Liver (tissue), 9 donors: ENCODE data around the gene SDF4. TPM values are rescaled to one million over a fixed set of nuclear protein-coding genes. Genes with fewer than 3 reads are reported as not detected.

Experiments used
- DNase-seq: peaks from one replicate; pipeline ENCODE4 v3.0.0-alpha.2; 2017; ENCODE audit warnings: low spot score
- H3K27ac ChIP-seq, 2 donors: one replicate each; pipeline ENCODE4 v1.7.0; 2013; ENCODE audit warnings: inconsistent platforms in 2 of 2, low read length in 2 of 2, control low read depth in 1 of 2, low read depth in 1 of 2, mild to moderate bottlenecking in 1 of 2
- H3K27me3 ChIP-seq, 4 donors: one replicate each; pipeline versions ENCODE4 v1.6.1 to v1.7.0; 2013; ENCODE audit warnings: low read length in 3 of 4, inconsistent platforms in 1 of 4, mild to moderate bottlenecking in 1 of 4, moderate library complexity in 1 of 4; ENCODE audit not compliant: control insufficient read depth in 4 of 4, insufficient read depth in 4 of 4
- H3K36me3 ChIP-seq, 4 donors: one replicate each; pipeline versions ENCODE4 v1.6.1 to v1.7.0; 2013; ENCODE audit warnings: low read length in 3 of 4, mild to moderate bottlenecking in 3 of 4, low read depth in 1 of 4, moderate library complexity in 1 of 4; ENCODE audit not compliant: control insufficient read depth in 4 of 4, insufficient read depth in 3 of 4
- H3K4me1 ChIP-seq, 4 donors: one replicate each; pipeline versions ENCODE4 v1.6.1 to v1.7.0; 2013; ENCODE audit warnings: low read length in 3 of 4, mild to moderate bottlenecking in 3 of 4, moderate library complexity in 1 of 4; ENCODE audit not compliant: control insufficient read depth in 4 of 4, insufficient read depth in 4 of 4
- H3K4me3 ChIP-seq, 3 donors: one replicate each; pipeline versions ENCODE4 v1.6.1 to v1.7.0; 2013; ENCODE audit warnings: low read length in 3 of 3, control low read depth in 1 of 3, low read depth in 1 of 3, mild to moderate bottlenecking in 1 of 3
- H3K9ac ChIP-seq, 2 donors: one replicate each; pipeline ENCODE4 v1.7.0; 2013; ENCODE audit warnings: low read length in 2 of 2, mild to moderate bottlenecking in 2 of 2, moderate library complexity in 2 of 2, control low read depth in 1 of 2, low read depth in 1 of 2
- H3K9me3 ChIP-seq, 4 donors: one replicate each; pipeline versions ENCODE4 v1.6.1 to v1.7.0; 2013; ENCODE audit warnings: low read length in 3 of 4; ENCODE audit not compliant: control insufficient read depth in 4 of 4
- EGR1 ChIP-seq, 2 donors: IDR thresholded peaks; 2 replicates each; pipeline ENCODE4 v1.6.1; 2016 to 2018; ENCODE audit warnings: antibody characterized with exemption in 2 of 2, low read depth in 2 of 2
- FOXA1 ChIP-seq: IDR thresholded peaks from 2 replicates; pipeline ENCODE4 v1.6.1; 2016; ENCODE audit warnings: antibody characterized with exemption
- FOXA2 ChIP-seq: IDR thresholded peaks from 2 replicates; pipeline ENCODE4 v1.6.1; 2016; ENCODE audit warnings: antibody characterized with exemption
- GABPA ChIP-seq, 2 donors: IDR thresholded peaks in 1 of 2; conservative IDR thresholded peaks in 1 of 2; 2 replicates each; pipeline ENCODE4 v1.6.1; 2016; ENCODE audit warnings: antibody characterized with exemption in 2 of 2, mild to moderate bottlenecking in 1 of 2, moderate library complexity in 1 of 2
- HNF4A ChIP-seq, 2 donors: conservative IDR thresholded peaks; 2 replicates each; pipeline ENCODE4 v1.6.1; 2016; ENCODE audit warnings: antibody characterized with exemption in 2 of 2, mild to moderate bottlenecking in 2 of 2
- JUND ChIP-seq, 2 donors: IDR thresholded peaks; 2 replicates each; pipeline ENCODE4 v1.6.1; 2016; ENCODE audit warnings: antibody characterized with exemption in 2 of 2
- NR2F2 ChIP-seq: IDR thresholded peaks from 2 replicates; pipeline ENCODE4 v1.6.1; 2016; ENCODE audit warnings: antibody characterized with exemption
- RAD21 ChIP-seq, 2 donors: IDR thresholded peaks; 2 replicates each; pipeline ENCODE4 v1.6.1; 2016; ENCODE audit warnings: antibody characterized with exemption in 2 of 2, mild to moderate bottlenecking in 2 of 2
- RXRA ChIP-seq, 2 donors: IDR thresholded peaks; 2 replicates each; pipeline ENCODE4 v1.6.1; 2017 to 2018; ENCODE audit warnings: antibody characterized with exemption in 2 of 2, mild to moderate bottlenecking in 1 of 2
- SP1 ChIP-seq: IDR thresholded peaks from 2 replicates; pipeline ENCODE4 v1.6.1; 2018; ENCODE audit warnings: antibody characterized with exemption, mild to moderate bottlenecking
- TAF1 ChIP-seq: conservative IDR thresholded peaks from 2 replicates; pipeline ENCODE4 v1.6.1; 2016; ENCODE audit warnings: antibody characterized with exemption, mild to moderate bottlenecking
- YY1 ChIP-seq: IDR thresholded peaks from 2 replicates; pipeline ENCODE4 v1.6.1; 2016; ENCODE audit warnings: antibody characterized with exemption, mild to moderate bottlenecking
- WGBS: extraction: QIAGEN DNeasy Blood & Tissue Kit; methylation state at CpG from one replicate; pipeline ENCODE4 v1.1.7; 2013; 5-methylcytosine and 5-hydroxymethylcytosine counted together
- polyA plus RNA-seq, 2 donors: library from polyadenylated mRNA; stranded (reverse) in 1 of 2; unstranded in 1 of 2; fragments of 200-250 nt in 1 of 2; fragments of >200 nt in 1 of 2; fragmentation: Nextera tagmentation in 1 of 2; extraction: Ambion mirVana in 1 of 2; gene quantifications; one replicate each; pipeline versions ENCODE4 v1.2.1 to v1.2.3, GENCODE V29; 2013 to 2015
- total RNA-seq, 2 donors: library from RNA; depleted of rRNA; stranded (reverse); fragments of >200 nt; gene quantifications; one replicate each; pipeline ENCODE4 v1.2.3, GENCODE V29; 2014
- TF ChIP-seq, protein P1 (sequence below): IDR thresholded peaks from 2 replicates; pipeline ENCODE4 v1.6.1; 2016; ENCODE audit warnings: antibody characterized with exemption
- TF ChIP-seq, protein P2 (sequence below): IDR thresholded peaks from 2 replicates; pipeline ENCODE4 v1.6.1; 2016; ENCODE audit warnings: antibody characterized with exemption, mild to moderate bottlenecking
- TF ChIP-seq, protein P3 (sequence below): IDR thresholded peaks from 2 replicates; pipeline ENCODE4 v1.6.1; 2016; ENCODE audit warnings: antibody characterized with exemption
- TF ChIP-seq, protein P4 (sequence below): fragments of 150-350 bp; IDR thresholded peaks from 2 replicates; pipeline ENCODE4 v1.5.1; 2017; ENCODE audit warnings: improper control_type of control experiment, low read depth, low read length; ENCODE audit not compliant: missing input control
- donor health status: healthy.
- donor health status: healthy.
- donor health status: healthy.
- donor health status: healthy.
- donor health status: healthy.

SDF4 gene
- total and polyA plus RNA-seq, 4 donors = 48.7 to 180 (median 75.9) TPM

DNA sequence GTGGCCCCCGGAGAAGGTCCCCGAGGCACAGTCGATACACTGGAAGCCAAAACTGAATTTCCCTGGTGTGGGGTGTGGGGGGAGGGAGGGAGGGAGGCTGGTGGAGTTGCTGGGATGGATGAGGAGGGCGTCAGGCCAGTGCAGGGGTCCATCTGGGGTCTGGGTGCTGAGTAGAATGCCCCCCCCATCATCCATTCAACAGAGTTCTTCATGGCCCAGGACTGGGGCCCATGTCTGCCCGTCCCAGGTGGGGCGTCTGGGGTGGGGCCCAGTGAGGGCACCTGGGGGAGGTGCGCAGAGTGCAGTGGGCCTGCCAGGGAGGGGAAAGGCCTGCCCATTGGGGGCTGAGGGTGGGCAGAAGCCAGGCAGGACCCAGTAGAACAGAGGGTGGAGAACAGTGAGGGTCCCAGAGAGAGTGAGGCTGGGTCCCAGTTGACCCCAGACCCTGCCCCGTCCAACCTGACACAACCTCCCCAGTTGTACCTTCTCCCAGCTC is 27.3 kb downstream of the SDF4 start:
- Histone ChIP-seq H3K36me3 (no peaks in the 10 kb centered on the region), H3K9me3 (no peaks in the 10 kb centered on the region), H3K9ac (no peak overlapping the region), H3K4me1 (peaks cover 0 to 9% (median 4%) of the 10 kb centered on the region in 4 donors), H3K27me3 (peaks cover 0 to 8% (median 0%) of the 10 kb centered on the region in 4 donors), H3K27ac (no peak overlapping the region), H3K4me3 (no peak overlapping the region)
- WGBS = 83% methylated on average over 8 of the region's 8 CpGs
- TF ChIP-seq, protein P1, sequence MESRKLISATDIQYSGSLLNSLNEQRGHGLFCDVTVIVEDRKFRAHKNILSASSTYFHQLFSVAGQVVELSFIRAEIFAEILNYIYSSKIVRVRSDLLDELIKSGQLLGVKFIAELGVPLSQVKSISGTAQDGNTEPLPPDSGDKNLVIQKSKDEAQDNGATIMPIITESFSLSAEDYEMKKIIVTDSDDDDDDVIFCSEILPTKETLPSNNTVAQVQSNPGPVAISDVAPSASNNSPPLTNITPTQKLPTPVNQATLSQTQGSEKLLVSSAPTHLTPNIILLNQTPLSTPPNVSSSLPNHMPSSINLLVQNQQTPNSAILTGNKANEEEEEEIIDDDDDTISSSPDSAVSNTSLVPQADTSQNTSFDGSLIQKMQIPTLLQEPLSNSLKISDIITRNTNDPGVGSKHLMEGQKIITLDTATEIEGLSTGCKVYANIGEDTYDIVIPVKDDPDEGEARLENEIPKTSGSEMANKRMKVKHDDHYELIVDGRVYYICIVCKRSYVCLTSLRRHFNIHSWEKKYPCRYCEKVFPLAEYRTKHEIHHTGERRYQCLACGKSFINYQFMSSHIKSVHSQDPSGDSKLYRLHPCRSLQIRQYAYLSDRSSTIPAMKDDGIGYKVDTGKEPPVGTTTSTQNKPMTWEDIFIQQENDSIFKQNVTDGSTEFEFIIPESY = no peak
- TF ChIP-seq JUND (IDR thresholded peaks at IDR 0.05) (no peak), TAF1 (no peak), FOXA2 (no peak), RXRA (IDR thresholded peaks at IDR 0.05) (no peak), HNF4A (conservative IDR thresholded peaks at IDR 0.05) (no peak), FOXA1 (no peak), RAD21 (IDR thresholded peaks at IDR 0.05) (no peak), YY1 (no peak)
- TF ChIP-seq, protein P2, sequence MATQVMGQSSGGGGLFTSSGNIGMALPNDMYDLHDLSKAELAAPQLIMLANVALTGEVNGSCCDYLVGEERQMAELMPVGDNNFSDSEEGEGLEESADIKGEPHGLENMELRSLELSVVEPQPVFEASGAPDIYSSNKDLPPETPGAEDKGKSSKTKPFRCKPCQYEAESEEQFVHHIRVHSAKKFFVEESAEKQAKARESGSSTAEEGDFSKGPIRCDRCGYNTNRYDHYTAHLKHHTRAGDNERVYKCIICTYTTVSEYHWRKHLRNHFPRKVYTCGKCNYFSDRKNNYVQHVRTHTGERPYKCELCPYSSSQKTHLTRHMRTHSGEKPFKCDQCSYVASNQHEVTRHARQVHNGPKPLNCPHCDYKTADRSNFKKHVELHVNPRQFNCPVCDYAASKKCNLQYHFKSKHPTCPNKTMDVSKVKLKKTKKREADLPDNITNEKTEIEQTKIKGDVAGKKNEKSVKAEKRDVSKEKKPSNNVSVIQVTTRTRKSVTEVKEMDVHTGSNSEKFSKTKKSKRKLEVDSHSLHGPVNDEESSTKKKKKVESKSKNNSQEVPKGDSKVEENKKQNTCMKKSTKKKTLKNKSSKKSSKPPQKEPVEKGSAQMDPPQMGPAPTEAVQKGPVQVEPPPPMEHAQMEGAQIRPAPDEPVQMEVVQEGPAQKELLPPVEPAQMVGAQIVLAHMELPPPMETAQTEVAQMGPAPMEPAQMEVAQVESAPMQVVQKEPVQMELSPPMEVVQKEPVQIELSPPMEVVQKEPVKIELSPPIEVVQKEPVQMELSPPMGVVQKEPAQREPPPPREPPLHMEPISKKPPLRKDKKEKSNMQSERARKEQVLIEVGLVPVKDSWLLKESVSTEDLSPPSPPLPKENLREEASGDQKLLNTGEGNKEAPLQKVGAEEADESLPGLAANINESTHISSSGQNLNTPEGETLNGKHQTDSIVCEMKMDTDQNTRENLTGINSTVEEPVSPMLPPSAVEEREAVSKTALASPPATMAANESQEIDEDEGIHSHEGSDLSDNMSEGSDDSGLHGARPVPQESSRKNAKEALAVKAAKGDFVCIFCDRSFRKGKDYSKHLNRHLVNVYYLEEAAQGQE = no peak
- TF ChIP-seq, protein P3, sequence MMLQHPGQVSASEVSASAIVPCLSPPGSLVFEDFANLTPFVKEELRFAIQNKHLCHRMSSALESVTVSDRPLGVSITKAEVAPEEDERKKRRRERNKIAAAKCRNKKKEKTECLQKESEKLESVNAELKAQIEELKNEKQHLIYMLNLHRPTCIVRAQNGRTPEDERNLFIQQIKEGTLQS = no peak
- TF ChIP-seq, protein P4, sequence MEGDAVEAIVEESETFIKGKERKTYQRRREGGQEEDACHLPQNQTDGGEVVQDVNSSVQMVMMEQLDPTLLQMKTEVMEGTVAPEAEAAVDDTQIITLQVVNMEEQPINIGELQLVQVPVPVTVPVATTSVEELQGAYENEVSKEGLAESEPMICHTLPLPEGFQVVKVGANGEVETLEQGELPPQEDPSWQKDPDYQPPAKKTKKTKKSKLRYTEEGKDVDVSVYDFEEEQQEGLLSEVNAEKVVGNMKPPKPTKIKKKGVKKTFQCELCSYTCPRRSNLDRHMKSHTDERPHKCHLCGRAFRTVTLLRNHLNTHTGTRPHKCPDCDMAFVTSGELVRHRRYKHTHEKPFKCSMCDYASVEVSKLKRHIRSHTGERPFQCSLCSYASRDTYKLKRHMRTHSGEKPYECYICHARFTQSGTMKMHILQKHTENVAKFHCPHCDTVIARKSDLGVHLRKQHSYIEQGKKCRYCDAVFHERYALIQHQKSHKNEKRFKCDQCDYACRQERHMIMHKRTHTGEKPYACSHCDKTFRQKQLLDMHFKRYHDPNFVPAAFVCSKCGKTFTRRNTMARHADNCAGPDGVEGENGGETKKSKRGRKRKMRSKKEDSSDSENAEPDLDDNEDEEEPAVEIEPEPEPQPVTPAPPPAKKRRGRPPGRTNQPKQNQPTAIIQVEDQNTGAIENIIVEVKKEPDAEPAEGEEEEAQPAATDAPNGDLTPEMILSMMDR = no peak
- no peak for DNase-seq

DNA sequence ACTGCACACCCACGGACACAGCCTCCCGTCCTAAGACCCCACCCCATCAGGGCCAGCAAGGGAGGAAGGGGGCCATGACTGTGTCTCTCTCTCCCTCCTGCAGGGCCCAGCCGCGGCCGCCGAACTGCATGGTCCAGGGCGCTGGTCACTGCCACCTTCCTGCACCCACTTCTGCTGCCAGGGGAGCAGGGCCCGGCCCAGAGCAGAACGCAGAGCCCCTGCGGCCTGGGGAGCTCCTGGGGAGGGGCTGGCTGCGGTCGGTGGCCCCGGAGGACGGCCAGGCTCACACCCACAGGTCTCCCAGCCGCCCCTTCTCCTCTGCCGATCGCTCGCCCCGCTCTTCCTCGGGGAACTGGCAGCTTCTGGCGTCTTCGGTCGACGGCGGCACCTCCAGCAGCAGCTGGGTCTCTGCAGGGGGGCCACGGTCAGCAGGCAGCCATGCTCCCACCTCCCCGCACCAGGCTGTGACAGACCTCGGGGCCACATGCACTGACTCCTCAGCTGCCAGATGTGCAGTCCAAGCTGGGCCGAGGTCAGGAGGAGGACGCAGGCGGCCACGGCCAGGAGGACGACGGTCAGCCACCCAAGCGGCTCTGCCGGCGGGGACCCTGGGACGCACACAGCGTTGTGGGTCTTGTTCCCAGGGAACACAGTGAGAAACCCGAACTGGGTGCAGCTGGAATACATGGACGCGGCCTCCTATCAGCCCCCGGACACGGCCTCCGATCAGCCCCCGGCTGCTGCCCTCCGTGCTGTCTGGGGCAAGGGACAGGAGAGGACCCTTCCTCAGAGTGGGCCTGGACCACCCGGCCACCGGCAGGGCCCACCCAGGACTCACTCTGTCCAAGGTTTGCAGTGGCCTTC is 28.0 kb downstream of the SDF4 start:
- Histone ChIP-seq H3K27ac (no peak overlapping the region), H3K9ac (no peak overlapping the region), H3K27me3 (peaks cover 0 to 8% (median 0%) of the 10 kb centered on the region in 4 donors), H3K36me3 (no peaks in the 10 kb centered on the region), H3K9me3 (no peaks in the 10 kb centered on the region), H3K4me1 (peaks cover 0 to 9% (median 4%) of the 10 kb centered on the region in 4 donors), H3K4me3 (no peak overlapping the region)
- no peak for DNase-seq
- 66% methylated on average over 49 of the region's 49 CpGs for WGBS
- no peak for TF ChIP-seq EGR1 (IDR thresholded peaks at IDR 0.05; ENCODE audit: low read depth in 2 of 2)
- TF ChIP-seq GABPA (IDR thresholded peaks at IDR 0.05 in 1 of 2, conservative IDR thresholded peaks at IDR 0.05 in 1 of 2) = no peak
- no peak for TF ChIP-seq NR2F2
- no peak for TF ChIP-seq YY1
- TF ChIP-seq RAD21 (IDR thresholded peaks at IDR 0.05) = no peak
- TF ChIP-seq, protein P2 = no peak
- TF ChIP-seq, protein P1 = no peak
- TF ChIP-seq FOXA1 = no peak
- no peak for TF ChIP-seq SP1
- TF ChIP-seq HNF4A (conservative IDR thresholded peaks at IDR 0.05) = no peak
